NCI-H1105 (cell line): Measurements from ENCODE around the gene TGFA.

Experiments used
- DNase-seq: peaks from one replicate; lab custom pipeline; 2025; lab: John Stamatoyannopoulos, UW

The TGFA gene

DNA sequence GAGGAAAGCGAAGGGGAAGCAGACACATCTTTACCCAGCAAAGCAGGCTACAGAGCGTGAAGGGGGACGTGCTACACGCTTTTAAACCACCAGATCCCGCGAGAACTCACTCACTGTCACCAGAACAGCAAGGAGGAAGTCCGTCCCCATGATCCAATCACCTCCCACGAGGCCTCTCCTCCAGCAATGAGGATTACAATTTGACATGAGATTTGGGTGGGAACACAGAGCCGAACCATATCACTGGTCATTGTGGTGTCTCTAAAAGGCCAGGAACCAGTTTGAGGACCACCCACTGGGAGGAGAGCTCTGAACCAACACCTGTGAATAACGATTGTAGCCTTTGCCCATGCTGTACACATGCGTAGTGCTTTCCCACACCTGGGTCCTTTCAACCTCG, 135.1 kb downstream of the TGFA start:
- no peak for DNase-seq

DNA sequence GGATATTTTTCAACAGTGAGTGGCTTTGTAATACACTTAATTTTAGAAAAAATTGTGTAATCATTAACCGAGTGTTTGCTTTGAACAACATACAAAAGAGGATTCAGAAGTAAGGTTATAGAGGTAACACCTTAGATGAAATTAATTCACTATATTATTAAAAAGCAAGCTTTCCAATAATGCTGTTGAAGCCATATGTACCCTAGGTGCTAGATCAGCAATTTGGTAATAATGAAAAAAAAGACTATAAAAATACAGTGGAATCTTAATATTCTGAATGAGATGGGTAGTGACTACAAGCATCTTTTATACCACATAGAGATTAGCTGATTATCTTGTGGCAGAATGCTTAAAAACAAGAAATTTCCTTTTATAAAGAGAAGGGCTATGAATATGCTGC, 136.6 kb downstream of the TGFA start:
- no peak for DNase-seq

DNA sequence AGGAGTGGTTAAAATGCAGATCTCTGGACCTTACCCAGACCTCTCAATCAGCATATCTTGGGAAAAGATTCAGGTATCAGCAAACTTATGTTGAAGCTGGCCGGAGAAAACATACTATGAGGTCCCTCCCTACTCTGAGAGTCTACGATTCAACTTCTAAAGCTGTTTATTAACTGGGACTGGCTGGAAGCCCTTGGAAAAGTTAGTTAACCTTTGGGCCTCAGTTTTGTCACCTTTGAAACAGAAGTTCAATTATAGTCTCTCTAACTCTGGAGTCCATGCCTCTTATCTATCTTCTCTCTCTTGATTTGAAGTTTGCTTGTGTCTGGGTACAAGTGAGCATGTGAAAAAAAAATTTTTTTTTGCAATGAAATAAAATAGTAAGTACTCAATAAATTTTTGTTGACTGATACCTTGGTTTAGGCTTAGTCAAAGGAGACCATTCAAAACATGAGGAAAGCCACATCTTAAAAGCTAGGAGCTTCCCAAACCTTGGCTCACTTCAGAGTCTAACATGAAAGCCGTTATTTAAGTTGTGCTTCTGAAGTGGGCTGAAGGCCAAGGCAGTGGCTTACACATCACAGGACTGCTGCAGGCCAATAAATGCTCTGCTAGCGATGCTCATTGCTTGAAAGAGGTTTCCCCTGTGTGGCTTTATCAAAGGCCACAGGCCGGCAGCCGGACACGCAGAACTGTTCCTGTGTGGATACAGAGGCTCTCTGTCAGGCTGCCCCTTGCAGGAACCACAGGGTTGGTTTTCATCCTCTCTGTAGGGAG, 141.1 kb downstream of the TGFA start:
- no peak for DNase-seq

DNA sequence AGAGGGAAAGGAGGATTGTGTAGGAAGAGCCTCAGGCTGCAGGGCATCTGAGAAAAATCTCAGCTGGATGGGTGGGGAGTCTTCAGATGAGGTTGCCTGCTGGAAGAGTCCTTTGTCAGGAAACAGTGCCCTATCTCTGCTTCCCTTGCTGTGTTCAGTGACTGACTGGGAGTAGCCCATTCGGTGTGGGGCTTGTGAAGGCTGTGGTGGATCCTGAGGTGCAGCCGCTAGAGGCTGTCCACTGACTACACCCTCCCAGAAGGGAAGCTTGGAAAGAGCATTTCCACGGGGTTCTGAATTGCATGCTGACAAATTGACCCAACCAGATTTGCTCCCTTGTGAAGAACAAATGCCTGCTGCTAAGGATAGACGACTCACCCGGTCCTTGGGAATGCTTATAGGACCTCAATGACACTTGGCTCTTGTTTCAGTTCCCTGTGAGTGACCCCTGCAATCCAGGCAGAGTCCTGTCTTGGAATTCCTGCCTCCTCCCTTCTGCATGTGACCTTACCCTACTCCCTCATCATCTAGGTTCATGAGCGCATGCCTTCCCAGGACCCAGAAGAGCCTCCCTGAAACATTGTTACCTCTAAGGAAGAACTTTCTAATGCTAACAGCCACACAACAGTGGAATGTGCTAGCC, 142.0 kb downstream of the TGFA start:
- DNase-seq = no peak

GRCh38 chr2:70403267-70404053, 150.2 kb downstream of the TGFA start:
- DNase-seq = peak; percentile 22

DNA sequence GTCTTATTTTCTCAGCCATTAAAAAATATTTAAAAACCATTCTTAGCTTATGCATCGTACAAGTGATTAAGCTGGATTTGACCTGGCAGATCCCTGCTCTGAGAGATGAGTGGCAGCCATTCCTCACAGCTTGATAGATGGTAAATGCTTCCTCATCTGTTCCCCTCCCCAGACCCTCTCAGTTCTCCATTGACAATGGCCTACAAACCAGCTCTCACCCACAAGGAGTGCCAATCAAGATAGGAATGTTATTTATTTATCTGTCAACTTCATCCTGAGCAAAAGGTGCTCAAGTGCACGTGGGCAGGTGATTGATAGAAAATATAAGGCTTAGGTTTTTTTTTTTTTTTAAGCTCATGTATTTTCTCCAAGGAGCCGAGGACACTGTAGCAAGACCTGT, 153.1 kb downstream of the TGFA start:
- DNase-seq = no peak

GRCh38 chr2:70399046-70399445, 154.6 kb downstream of the TGFA start:
- DNase-seq = no peak
